Uterus (tissue), 4 donors: ENCODE measurements around the gene GRIN2A. TPM values are rescaled to one million over a fixed set of nuclear protein-coding genes. Genes with fewer than 3 reads are reported as not detected.
"Not testable (repeated sequence)": the region's sequence is repeated elsewhere in the genome, so short reads cannot be mapped to it uniquely, and the experiment has no call there.

Experiments used
- DNase-seq, 2 donors: peaks; one replicate each; pipeline ENCODE4 v3.0.0-alpha.2; 2019 to 2020
- H3K27ac ChIP-seq, 2 donors: fragments of 200-600 bp; sonication (generic); 1 replicate in 1 of 2; 2 replicates in 1 of 2; pipeline ENCODE4 v1.5.1; 2016 to 2018
- H3K27me3 ChIP-seq, 2 donors: fragments of 200-600 bp; sonication (generic); one replicate each; pipeline ENCODE4 v1.5.1; 2018 to 2019; ENCODE audit warnings: control low read depth in 1 of 2
- H3K36me3 ChIP-seq, 2 donors: fragments of 200-600 bp; sonication (generic); one replicate each; pipeline ENCODE4 v1.5.1; 2019; ENCODE audit warnings: control low read depth in 1 of 2
- H3K4me1 ChIP-seq, 2 donors: fragments of 200-600 bp; sonication (generic); one replicate each; pipeline ENCODE4 v1.5.1; 2018 to 2019; ENCODE audit warnings: control low read depth in 1 of 2
- H3K4me3 ChIP-seq, 2 donors: fragments of 200-600 bp; sonication (generic); 1 replicate in 1 of 2; 2 replicates in 1 of 2; pipeline ENCODE4 v1.5.1; 2018 to 2019; ENCODE audit warnings: mild to moderate bottlenecking in 1 of 2
- H3K9me3 ChIP-seq, 2 donors: fragments of 200-600 bp; sonication (generic); one replicate each; pipeline ENCODE4 v1.5.1; 2019; ENCODE audit warnings: control low read depth in 1 of 2
- CTCF ChIP-seq, 4 experiments: fragments of 200-600 bp in 2 of 4; fragments of 450-650 bp in 2 of 4; sonication (generic) in 2 of 4; IDR thresholded peaks; one replicate each; pipeline ENCODE4 v1.5.1; 2016 to 2019; ENCODE audit warnings: antibody characterized with exemption in 4 of 4, mild to moderate bottlenecking in 2 of 4, moderate library complexity in 1 of 4
- POLR2A ChIP-seq, 2 donors: fragments of 450-650 bp; IDR thresholded peaks; one replicate each; pipeline ENCODE4 v1.6.1; 2016; ENCODE audit warnings: antibody characterized with exemption in 2 of 2, mild to moderate bottlenecking in 1 of 2, moderate library complexity in 1 of 2
- intact Hi-C: fragments of 100-400 bp; cut with DNase I; formaldehyde crosslinking; loops from one replicate; pipeline ENCODE4 v1.15.1; 2023; ENCODE audit warnings: low total_unique reads
- total RNA-seq, 4 donors: library from RNA; depleted of rRNA in 3 of 4; stranded (reverse); fragments of >200 nt in 3 of 4; gene quantifications; one replicate each; pipeline versions ENCODE4 v1.1.0 to v1.2.4, GENCODE V29; 2014 to 2023
- donor health status: DM: yes; HTN: yes; CAD: no.

Gene GRIN2A
- total RNA-seq, 4 donors from 2014 or later = under 0.01 to 2.4 (median 0.56) TPM

- TF ChIP-seq CTCF (IDR thresholded peaks at IDR 0.05) = no peak
- no peak for TF ChIP-seq POLR2A (IDR thresholded peaks at IDR 0.05)
- Histone ChIP-seq H3K27ac (no peak overlapping the region), H3K27me3 (no peaks in the 10 kb centered on the region)
Observed at GRCh38 chr16:9885876-9886275, 296.4 kb downstream of the GRIN2A start.

GRCh38 chr16:9885467-9885866 is 296.8 kb downstream of the GRIN2A start:
- no peak overlapping the region for H3K4me3 ChIP-seq
- intact Hi-C loops = no loop called here
- no peaks in the 10 kb centered on the region for H3K4me1 ChIP-seq
- no peaks in the 10 kb centered on the region for H3K27me3 ChIP-seq
- H3K9me3 ChIP-seq = no peaks in the 10 kb centered on the region
- no peak for DNase-seq
- no peak overlapping the region for H3K27ac ChIP-seq
- no peaks in the 10 kb centered on the region for H3K36me3 ChIP-seq
- no peak for TF ChIP-seq POLR2A (IDR thresholded peaks at IDR 0.05)
- no peak for TF ChIP-seq CTCF (IDR thresholded peaks at IDR 0.05)

More at GRCh38 chr16:9885876-9886275, 296.4 kb downstream of the GRIN2A start:
- Histone ChIP-seq H3K4me1 (no peaks in the 10 kb centered on the region), H3K9me3 (no peaks in the 10 kb centered on the region), H3K36me3 (no peaks in the 10 kb centered on the region), H3K4me3 (no peak overlapping the region)
- intact Hi-C loops = no loop called here
- no peak for DNase-seq

GRCh38 chr16:9875981-9876380 is 306.2 kb downstream of the GRIN2A start:
- intact Hi-C loops, H3K27ac ChIP-seq, H3K4me1 ChIP-seq, H3K4me3 ChIP-seq, DNase-seq, H3K9me3 ChIP-seq, H3K36me3 ChIP-seq, H3K27me3 ChIP-seq: not testable (repeated sequence)

- no peaks in the 10 kb centered on the region for H3K9me3 ChIP-seq
Observed at GRCh38 chr16:9874219-9874618, 308.0 kb downstream of the GRIN2A start.

GRCh38 chr16:9870962-9871361 is 311.3 kb downstream of the GRIN2A start:
- intact Hi-C loops = no loop called here
- no peak for DNase-seq
- H3K27ac ChIP-seq = no peak overlapping the region
- H3K4me1 ChIP-seq = no peaks in the 10 kb centered on the region
- no peaks in the 10 kb centered on the region for H3K27me3 ChIP-seq
- H3K36me3 ChIP-seq = no peaks in the 10 kb centered on the region
- no peak overlapping the region for H3K4me3 ChIP-seq
- H3K9me3 ChIP-seq = no peaks in the 10 kb centered on the region
- TF ChIP-seq CTCF (IDR thresholded peaks at IDR 0.05) (no peak), POLR2A (IDR thresholded peaks at IDR 0.05) (no peak)

More at GRCh38 chr16:9874219-9874618, 308.0 kb downstream of the GRIN2A start:
- Histone ChIP-seq H3K4me3 (no peak overlapping the region), H3K36me3 (no peaks in the 10 kb centered on the region), H3K27me3 (no peaks in the 10 kb centered on the region), H3K4me1 (no peaks in the 10 kb centered on the region), H3K27ac (no peak overlapping the region)
- no peak for DNase-seq
- intact Hi-C loops = no loop called here
- TF ChIP-seq CTCF (IDR thresholded peaks at IDR 0.05) (no peak), POLR2A (IDR thresholded peaks at IDR 0.05) (no peak)

GRCh38 chr16:9869776-9870175 is 312.5 kb downstream of the GRIN2A start:
- H3K36me3 ChIP-seq = no peaks in the 10 kb centered on the region
- H3K27me3 ChIP-seq = no peaks in the 10 kb centered on the region
- no peak for DNase-seq
- H3K9me3 ChIP-seq = no peaks in the 10 kb centered on the region
- no peak overlapping the region for H3K27ac ChIP-seq
- intact Hi-C loops = no loop called here
- no peak overlapping the region for H3K4me3 ChIP-seq
- no peaks in the 10 kb centered on the region for H3K4me1 ChIP-seq
- no peak for TF ChIP-seq POLR2A (IDR thresholded peaks at IDR 0.05)
- no peak for TF ChIP-seq CTCF (IDR thresholded peaks at IDR 0.05)
